HEK293 (cell line): ENCODE results near the gene IPO5.
A peak's percentile ranks its signal among the peaks of the same experiment; 100 is the strongest.

Experiments
- FEZF1 ChIP-seq: fragments of 450-650 bp; formaldehyde crosslinking; IDR thresholded peaks from 2 replicates; pipeline ENCODE4 v1.5.1; 2016; ENCODE audit warnings: missing biosample characterization, missing genetic modification characterization
- GLIS1 ChIP-seq: fragments of 450-650 bp; formaldehyde crosslinking; IDR thresholded peaks from 2 replicates; pipeline ENCODE4 v1.5.1; 2016; ENCODE audit warnings: missing biosample characterization, missing genetic modification characterization
- KLF10 ChIP-seq: fragments of 450-650 bp; IDR thresholded peaks from 2 replicates; pipeline ENCODE4 v1.5.1; 2018; ENCODE audit warnings: missing biosample characterization, mild to moderate bottlenecking, missing genetic modification characterization
- KLF7 ChIP-seq: fragments of 450-650 bp; formaldehyde crosslinking; IDR thresholded peaks from 2 replicates; pipeline ENCODE4 v1.5.1; 2016; ENCODE audit warnings: missing biosample characterization, missing genetic modification characterization, borderline replicate concordance
- SP3 ChIP-seq: fragments of 450-650 bp; formaldehyde crosslinking; IDR thresholded peaks from 2 replicates; pipeline ENCODE4 v1.5.1; 2016; ENCODE audit warnings: missing biosample characterization, missing genetic modification characterization
- ZBTB10 ChIP-seq: fragments of 450-650 bp; formaldehyde crosslinking; IDR thresholded peaks from 2 replicates; pipeline ENCODE4 v1.5.1; 2016; ENCODE audit warnings: missing biosample characterization, missing genetic modification characterization
- ZBTB20 ChIP-seq: fragments of 450-650 bp; formaldehyde crosslinking; IDR thresholded peaks from 2 replicates; pipeline ENCODE4 v1.5.1; 2016; ENCODE audit warnings: missing biosample characterization, missing genetic modification characterization
- ZBTB26 ChIP-seq: fragments of 450-650 bp; formaldehyde crosslinking; optimal IDR thresholded peaks from 2 replicates; pipeline ENCODE3; 2016; ENCODE audit warnings: missing biosample characterization, mild to moderate bottlenecking, missing genetic modification characterization
- ZBTB44 ChIP-seq: fragments of 450-650 bp; IDR thresholded peaks from 2 replicates; pipeline ENCODE4 v1.5.1; 2018; ENCODE audit warnings: missing biosample characterization, mild to moderate bottlenecking, missing genetic modification characterization
- ZBTB6 ChIP-seq: fragments of 450-650 bp; formaldehyde crosslinking; IDR thresholded peaks from 2 replicates; pipeline ENCODE4 v1.5.1; 2017; ENCODE audit warnings: missing biosample characterization, missing genetic modification characterization
- ZNF133 ChIP-seq: fragments of 450-650 bp; formaldehyde crosslinking; IDR thresholded peaks from 2 replicates; pipeline ENCODE4 v1.5.1; 2016; ENCODE audit warnings: missing biosample characterization, missing genetic modification characterization
- ZNF174 ChIP-seq: fragments of 450-650 bp; formaldehyde crosslinking; IDR thresholded peaks from 2 replicates; pipeline ENCODE4 v1.5.0; 2017; ENCODE audit warnings: missing biosample characterization, mild to moderate bottlenecking, missing genetic modification characterization
- ZNF211 ChIP-seq: fragments of 450-650 bp; formaldehyde crosslinking; IDR thresholded peaks from 2 replicates; pipeline ENCODE4 v1.5.1; 2016; ENCODE audit warnings: low read depth, missing biosample characterization, missing genetic modification characterization
- ZNF221 ChIP-seq: fragments of 450-650 bp; formaldehyde crosslinking; IDR thresholded peaks from 2 replicates; pipeline ENCODE4 v1.5.1; 2017; ENCODE audit warnings: missing biosample characterization, missing genetic modification characterization, borderline replicate concordance
- ZNF223 ChIP-seq: fragments of 450-650 bp; formaldehyde crosslinking; IDR thresholded peaks from 2 replicates; pipeline ENCODE4 v1.5.1; 2016; ENCODE audit warnings: missing biosample characterization, missing genetic modification characterization
- ZNF24 ChIP-seq: fragments of 450-650 bp; formaldehyde crosslinking; IDR thresholded peaks from 2 replicates; pipeline ENCODE4 v1.5.1; 2016; ENCODE audit warnings: missing biosample characterization, missing genetic modification characterization
- ZNF266 ChIP-seq: fragments of 450-650 bp; formaldehyde crosslinking; IDR thresholded peaks from 2 replicates; pipeline ENCODE4 v1.5.1; 2016; ENCODE audit warnings: missing biosample characterization, missing genetic modification characterization, low read depth
- ZNF394 ChIP-seq: fragments of 450-650 bp; formaldehyde crosslinking; IDR thresholded peaks from 2 replicates; pipeline ENCODE4 v1.5.1; 2016; ENCODE audit warnings: missing biosample characterization, missing genetic modification characterization, mild to moderate bottlenecking, moderate library complexity, borderline replicate concordance
- ZNF404 ChIP-seq: fragments of 450-650 bp; formaldehyde crosslinking; IDR thresholded peaks from 2 replicates; pipeline ENCODE4 v1.5.1; 2017; ENCODE audit warnings: missing biosample characterization, missing genetic modification characterization
- ZNF501 ChIP-seq: fragments of 450-650 bp; formaldehyde crosslinking; IDR thresholded peaks from 2 replicates; pipeline ENCODE4 v1.5.1; 2016; ENCODE audit warnings: missing biosample characterization, missing genetic modification characterization
- ZNF548 ChIP-seq: fragments of 450-650 bp; formaldehyde crosslinking; IDR thresholded peaks from 2 replicates; pipeline ENCODE4 v1.5.1; 2016; ENCODE audit warnings: missing biosample characterization, missing genetic modification characterization
- ZNF626 ChIP-seq: fragments of 450-650 bp; sonication (Bioruptor Pico); formaldehyde crosslinking; IDR thresholded peaks from 2 replicates; pipeline ENCODE4 v1.5.1; 2018; ENCODE audit warnings: missing biosample characterization, missing genetic modification characterization, inconsistent platforms
- ZSCAN30 ChIP-seq: fragments of 450-650 bp; IDR thresholded peaks from 2 replicates; pipeline ENCODE4 v1.5.1; 2018; ENCODE audit warnings: missing biosample characterization, mild to moderate bottlenecking, missing genetic modification characterization, moderate library complexity
- TF ChIP-seq, protein P1 (sequence below): fragments of 450-650 bp; formaldehyde crosslinking; IDR thresholded peaks from 2 replicates; pipeline ENCODE4 v1.5.1; 2017; ENCODE audit warnings: missing biosample characterization, mild to moderate bottlenecking, missing genetic modification characterization, moderate library complexity
- TF ChIP-seq, protein P2 (sequence below): fragments of 450-650 bp; formaldehyde crosslinking; conservative IDR thresholded peaks from 2 replicates; pipeline ENCODE4 v1.5.1; 2016; ENCODE audit warnings: low read depth, missing biosample characterization, missing genetic modification characterization

The IPO5 gene

DNA sequence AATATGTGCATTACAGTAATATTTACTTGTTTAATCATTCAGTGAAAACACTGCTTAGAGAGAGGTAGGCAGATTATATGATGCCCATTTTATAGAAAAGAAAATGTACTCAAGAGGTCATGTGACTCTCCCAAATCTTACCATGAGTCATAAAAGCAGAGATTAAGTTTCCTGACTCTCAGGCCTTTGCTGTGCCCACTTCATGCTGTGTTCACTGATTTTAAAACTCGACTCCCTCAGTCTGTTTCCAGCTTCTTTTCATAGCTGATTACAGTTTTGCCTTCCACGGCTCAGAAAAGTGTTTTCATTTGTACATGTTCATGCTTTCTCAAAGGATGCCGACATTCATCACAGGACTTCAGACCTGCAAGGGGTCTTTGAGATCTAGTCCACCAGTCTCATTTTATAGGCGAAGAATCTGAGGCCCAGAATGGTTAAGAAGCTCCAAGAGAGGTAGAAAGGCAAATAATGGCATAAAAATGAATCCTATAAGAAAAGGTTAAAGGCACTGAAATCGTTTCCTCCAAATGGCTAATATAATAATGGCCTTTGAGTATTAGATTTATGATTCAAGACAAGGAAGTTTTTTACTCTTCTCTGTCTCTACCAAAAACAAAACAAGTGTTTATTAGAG is 9.0 kb upstream of the IPO5 start (continued):
- TF ChIP-seq, protein P1, sequence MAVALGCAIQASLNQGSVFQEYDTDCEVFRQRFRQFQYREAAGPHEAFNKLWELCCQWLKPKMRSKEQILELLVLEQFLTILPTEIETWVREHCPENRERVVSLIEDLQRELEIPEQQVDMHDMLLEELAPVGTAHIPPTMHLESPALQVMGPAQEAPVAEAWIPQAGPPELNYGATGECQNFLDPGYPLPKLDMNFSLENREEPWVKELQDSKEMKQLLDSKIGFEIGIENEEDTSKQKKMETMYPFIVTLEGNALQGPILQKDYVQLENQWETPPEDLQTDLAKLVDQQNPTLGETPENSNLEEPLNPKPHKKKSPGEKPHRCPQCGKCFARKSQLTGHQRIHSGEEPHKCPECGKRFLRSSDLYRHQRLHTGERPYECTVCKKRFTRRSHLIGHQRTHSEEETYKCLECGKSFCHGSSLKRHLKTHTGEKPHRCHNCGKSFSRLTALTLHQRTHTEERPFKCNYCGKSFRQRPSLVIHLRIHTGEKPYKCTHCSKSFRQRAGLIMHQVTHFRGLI (tag by site-specific recombination) = no peak
- TF ChIP-seq ZNF221 (tag by site-specific recombination) = no peak
- no peak for TF ChIP-seq SP3
- peak; percentile 83 for TF ChIP-seq ZNF133 (tag by site-specific recombination)
- TF ChIP-seq ZSCAN30 = peak; percentile 92
- no peak for TF ChIP-seq ZNF548 (tag by site-specific recombination)
- TF ChIP-seq, protein P2, sequence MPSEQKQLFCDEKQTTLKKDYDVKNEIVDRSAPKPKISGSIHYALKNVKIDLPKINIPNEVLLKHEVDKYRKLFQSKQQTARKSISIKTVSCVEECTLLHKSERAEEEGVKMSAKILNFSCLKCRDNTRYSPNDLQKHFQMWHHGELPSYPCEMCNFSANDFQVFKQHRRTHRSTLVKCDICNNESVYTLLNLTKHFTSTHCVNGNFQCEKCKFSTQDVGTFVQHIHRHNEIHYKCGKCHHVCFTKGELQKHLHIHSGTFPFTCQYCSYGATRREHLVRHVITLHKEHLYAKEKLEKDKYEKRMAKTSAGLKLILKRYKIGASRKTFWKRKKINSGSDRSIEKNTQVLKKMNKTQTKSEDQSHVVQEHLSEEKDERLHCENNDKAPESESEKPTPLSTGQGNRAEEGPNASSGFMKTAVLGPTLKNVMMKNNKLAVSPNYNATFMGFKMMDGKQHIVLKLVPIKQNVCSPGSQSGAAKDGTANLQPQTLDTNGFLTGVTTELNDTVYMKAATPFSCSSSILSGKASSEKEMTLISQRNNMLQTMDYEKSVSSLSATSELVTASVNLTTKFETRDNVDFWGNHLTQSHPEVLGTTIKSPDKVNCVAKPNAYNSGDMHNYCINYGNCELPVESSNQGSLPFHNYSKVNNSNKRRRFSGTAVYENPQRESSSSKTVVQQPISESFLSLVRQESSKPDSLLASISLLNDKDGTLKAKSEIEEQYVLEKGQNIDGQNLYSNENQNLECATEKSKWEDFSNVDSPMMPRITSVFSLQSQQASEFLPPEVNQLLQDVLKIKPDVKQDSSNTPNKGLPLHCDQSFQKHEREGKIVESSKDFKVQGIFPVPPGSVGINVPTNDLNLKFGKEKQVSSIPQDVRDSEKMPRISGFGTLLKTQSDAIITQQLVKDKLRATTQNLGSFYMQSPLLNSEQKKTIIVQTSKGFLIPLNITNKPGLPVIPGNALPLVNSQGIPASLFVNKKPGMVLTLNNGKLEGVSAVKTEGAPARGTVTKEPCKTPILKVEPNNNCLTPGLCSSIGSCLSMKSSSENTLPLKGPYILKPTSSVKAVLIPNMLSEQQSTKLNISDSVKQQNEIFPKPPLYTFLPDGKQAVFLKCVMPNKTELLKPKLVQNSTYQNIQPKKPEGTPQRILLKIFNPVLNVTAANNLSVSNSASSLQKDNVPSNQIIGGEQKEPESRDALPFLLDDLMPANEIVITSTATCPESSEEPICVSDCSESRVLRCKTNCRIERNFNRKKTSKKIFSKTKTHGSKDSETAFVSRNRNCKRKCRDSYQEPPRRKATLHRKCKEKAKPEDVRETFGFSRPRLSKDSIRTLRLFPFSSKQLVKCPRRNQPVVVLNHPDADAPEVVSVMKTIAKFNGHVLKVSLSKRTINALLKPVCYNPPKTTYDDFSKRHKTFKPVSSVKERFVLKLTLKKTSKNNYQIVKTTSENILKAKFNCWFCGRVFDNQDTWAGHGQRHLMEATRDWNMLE = no peak
- peak; percentile 46; the same call in 1 of the 2 replicates for TF ChIP-seq ZNF394 (tag by site-specific recombination)
- TF ChIP-seq ZBTB20 (tag by site-specific recombination) = no peak
- TF ChIP-seq FEZF1 = no peak
- no peak for TF ChIP-seq ZBTB10 (tag by site-specific recombination)
- peak; percentile 40; the same call in 1 of the 2 replicates for TF ChIP-seq ZBTB44 (tag by site-specific recombination)
- TF ChIP-seq GLIS1 (tag by site-specific recombination) = no peak
- TF ChIP-seq ZNF404 (tag by site-specific recombination) = no peak
- TF ChIP-seq ZBTB6 (tag by site-specific recombination) = no peak
- TF ChIP-seq ZNF211 (tag by site-specific recombination) = no peak
- no peak for TF ChIP-seq KLF7 (tag by site-specific recombination)
- TF ChIP-seq ZNF266 = no peak
- TF ChIP-seq ZNF501 (tag by site-specific recombination) = peak; percentile 35; the same call in 1 of the 2 replicates
- no peak for TF ChIP-seq ZNF626 (tag by site-specific recombination)
- TF ChIP-seq ZNF24 = peak; percentile 67; the same call in 1 of the 2 replicates
- no peak for TF ChIP-seq ZBTB26 (tag by site-specific recombination)
- TF ChIP-seq KLF10 = no peak
- no peak for TF ChIP-seq ZNF223 (tag by site-specific recombination)
- TF ChIP-seq ZNF174 = no peak
